B cell (primary cell): ENCODE measurements around the gene MCAM. TPM values are rescaled to one million over a fixed set of nuclear protein-coding genes. Genes with fewer than 3 reads are reported as not detected.

Source experiments
- ATAC-seq: fragments of 200-7000 bp; cut with Tn5 transposase; one replicate; pipeline ENCODE4 v1.10.0; 2021; ENCODE audit warnings: low read depth, mild to moderate bottlenecking, moderate number of reproducible peaks, moderate library complexity
- CTCF ChIA-PET: fragments of 350-600 bp; sonication (Branson Sonifier 250); formaldehyde crosslinking; loops from one replicate; lab custom pipeline; 2021; ENCODE audit warnings: antibody characterized with exemption, inconsistent platforms; lab: Charles Lee
- POLR2A ChIA-PET: fragments of 350-600 bp; sonication (Branson Sonifier 250); formaldehyde crosslinking; loops from one replicate; lab custom pipeline; 2021; ENCODE audit warnings: antibody characterized with exemption; lab: Charles Lee
- DNase-seq: peaks from one replicate; pipeline ENCODE4 v3.0.0; 2013
- H2AFZ ChIP-seq: 2 replicates; pipeline ENCODE4 v1.6.1; 2012; ENCODE audit warnings: mild to moderate bottlenecking, low read depth, low read length; ENCODE audit not compliant: insufficient read depth, poor library complexity, severe bottlenecking
- H3K27ac ChIP-seq, 2 donors: 1 replicate in 1 of 2; 2 replicates in 1 of 2; pipeline ENCODE4 v1.5.1; 2012 to 2013; ENCODE audit warnings: low read length in 2 of 2, mild to moderate bottlenecking in 2 of 2, moderate library complexity in 1 of 2
- H3K27me3 ChIP-seq, 4 experiments: fragments of 200-600 bp in 1 of 4; sonication (generic) in 1 of 4; replicated peaks in 1 of 4; 1 replicate in 2 of 4; 2 replicates in 2 of 4; pipeline versions ENCODE4 v1.6.1 to v1.7.0; 2013 to 2016; ENCODE audit warnings: low read length in 3 of 4, mild to moderate bottlenecking in 2 of 4, mixed read lengths in 1 of 4, moderate library complexity in 1 of 4; ENCODE audit not compliant: insufficient read depth in 4 of 4, control insufficient read depth in 3 of 4; ENCODE audit errors: control extremely low read depth in 1 of 4
- H3K36me3 ChIP-seq, 2 experiments: replicated peaks in 1 of 2; 1 replicate in 1 of 2; 2 replicates in 1 of 2; pipeline versions ENCODE4 v1.6.1 to v1.7.1; 2013; ENCODE audit warnings: low read length in 1 of 2; ENCODE audit not compliant: insufficient read depth in 2 of 2, control insufficient read depth in 1 of 2; ENCODE audit errors: control extremely low read depth in 1 of 2, extremely low read depth in 1 of 2
- H3K4me1 ChIP-seq, 2 donors: fragments of 200-600 bp in 1 of 2; sonication (generic) in 1 of 2; 1 replicate in 1 of 2; 2 replicates in 1 of 2; pipeline versions ENCODE4 v1.5.1 to v1.6.1; 2013 to 2017; ENCODE audit warnings: low read length in 2 of 2; ENCODE audit not compliant: control insufficient read depth in 2 of 2, insufficient read depth in 2 of 2
- H3K4me2 ChIP-seq: replicated peaks from 2 replicates; pipeline ENCODE3; 2012; ENCODE audit warnings: mild to moderate bottlenecking, low read depth, low read length; ENCODE audit not compliant: poor library complexity, severe bottlenecking
- H3K4me3 ChIP-seq, 5 experiments: fragments of 200-600 bp in 1 of 5; sonication (generic) in 1 of 5; 1 replicate in 3 of 5; 2 replicates in 2 of 5; pipeline versions ENCODE4 v1.5.1 to v1.7.0; 2011 to 2016; ENCODE audit warnings: low read length in 4 of 5, mild to moderate bottlenecking in 4 of 5, low read depth in 2 of 5, control low read depth in 1 of 5, moderate library complexity in 1 of 5; ENCODE audit not compliant: insufficient read depth in 1 of 5; ENCODE audit errors: control extremely low read depth in 1 of 5, extremely low read depth in 1 of 5
- H3K79me2 ChIP-seq: fragments of 200-600 bp; sonication (generic); one replicate; pipeline ENCODE4 v1.6.0; 2016; ENCODE audit warnings: low read length; ENCODE audit not compliant: control insufficient read depth, insufficient read depth
- H3K9ac ChIP-seq: fragments of 200-600 bp; sonication (generic); 2 replicates; pipeline ENCODE4 v1.6.1; 2017; ENCODE audit warnings: mild to moderate bottlenecking, low read length, moderate library complexity
- H3K9me3 ChIP-seq, 3 donors: one replicate each; pipeline versions ENCODE4 v1.6.1 to v1.7.1; 2013; ENCODE audit warnings: low read length in 2 of 3; ENCODE audit not compliant: control insufficient read depth in 2 of 3, insufficient read depth in 1 of 3; ENCODE audit errors: control extremely low read depth in 1 of 3
- H4K20me1 ChIP-seq: 2 replicates; pipeline ENCODE4 v1.6.0; 2012; ENCODE audit warnings: mild to moderate bottlenecking, low read length; ENCODE audit not compliant: insufficient read depth, control insufficient read depth, poor library complexity, severe bottlenecking
- H3K27ac Mint-ChIP-seq: one replicate; pipeline ENCODE4 v1.8.0; 2021; ENCODE audit warnings: mixed read lengths
- H3K27me3 Mint-ChIP-seq: one replicate; pipeline ENCODE4 v1.8.0; 2021; ENCODE audit warnings: mixed read lengths
- H3K4me1 Mint-ChIP-seq: one replicate; pipeline ENCODE4 v1.8.0; 2021; ENCODE audit warnings: mixed read lengths
- H3K4me3 Mint-ChIP-seq: one replicate; pipeline ENCODE4 v1.8.0; 2021; ENCODE audit warnings: mixed read lengths
- H3K9me3 Mint-ChIP-seq: one replicate; pipeline ENCODE4 v1.8.0; 2022; ENCODE audit warnings: mixed read lengths; ENCODE audit not compliant: insufficient read depth
- CTCF ChIP-seq: fragments of 200-600 bp; IDR thresholded peaks from one replicate; pipeline ENCODE4 v1.8.0; 2022; ENCODE audit warnings: antibody characterized with exemption, mild to moderate bottlenecking
- EZH2 ChIP-seq: IDR thresholded peaks from 2 replicates; pipeline ENCODE4 v1.6.1; 2012; ENCODE audit warnings: borderline replicate concordance, low read depth, mild to moderate bottlenecking, moderate library complexity, low read length; ENCODE audit not compliant: insufficient read depth, poor library complexity, severe bottlenecking
- WGBS: methylation state at CpG from one replicate; pipeline ENCODE4 v1.1.5; 2013; ENCODE audit warnings: missing lambda C conversion rate; ENCODE audit not compliant: insufficient coverage; 5-methylcytosine and 5-hydroxymethylcytosine counted together
- intact Hi-C: fragments of 100-400 bp; cut with micrococcal nuclease; formaldehyde crosslinking; loops from one replicate; pipeline ENCODE4 v1.10.0; 2022
- polyA plus RNA-seq: library from polyadenylated mRNA; depleted of rRNA; stranded (reverse); fragments of >200 nt; gene quantifications from 2 replicates; pipeline ENCODE4 v1.2.3, GENCODE V29; 2012
- total RNA-seq, 2 donors: library from RNA; stranded (reverse); fragments of 120-200 nt in 1 of 2; gene quantifications; 1 replicate in 1 of 2; 2 replicates in 1 of 2; pipeline versions ENCODE4 v1.2.3 to v1.2.4, GENCODE V29; 2013 to 2022

Gene MCAM
- total and polyA plus RNA-seq, 2 donors (not counting 1 experiment from before 2014, with no cell fraction given) = 0.42 to 1.1 TPM

DNA sequence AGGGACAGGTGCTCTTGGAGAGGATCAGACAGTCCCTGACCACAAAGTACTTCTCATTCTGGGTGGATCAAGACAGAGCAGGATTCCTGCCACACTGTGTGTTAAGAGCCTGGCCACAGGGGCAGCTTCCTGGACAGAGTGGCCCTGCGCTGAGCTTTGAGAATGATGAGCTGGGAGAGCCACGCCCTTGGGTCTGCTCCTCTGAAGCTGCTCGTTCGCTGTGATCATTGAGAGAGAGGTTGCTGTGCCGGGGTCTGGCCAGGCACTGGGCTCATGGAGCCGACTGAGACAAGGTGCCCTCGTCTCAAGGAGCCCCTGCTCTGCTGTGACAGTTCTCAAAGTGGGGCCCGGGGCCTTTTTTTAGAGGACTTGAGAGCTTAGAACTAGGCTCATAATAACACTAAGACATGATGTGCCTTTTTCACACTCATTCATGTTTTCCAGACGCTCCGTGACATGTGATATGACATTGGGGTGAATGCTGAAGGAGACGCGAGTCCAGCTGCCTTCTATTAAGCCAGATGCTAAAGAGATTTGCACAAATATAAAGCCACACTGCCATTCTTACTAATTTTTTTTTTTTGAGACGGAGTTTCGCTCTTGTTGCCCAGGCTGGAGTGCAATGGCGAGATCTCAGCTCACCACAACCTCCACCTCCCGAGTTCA is 31.1 kb upstream of the MCAM start:
- TF ChIP-seq EZH2 = no peak
- TF ChIP-seq CTCF = no peak
- Histone ChIP-seq H3K27ac (no peak overlapping the region), H4K20me1 (no peaks in the 10 kb centered on the region), H3K9me3 (no peaks in the 10 kb centered on the region), H3K9ac (no peak overlapping the region), H2AFZ (no peak overlapping the region), H3K79me2 (no peaks in the 10 kb centered on the region), H3K27me3 (peaks cover 0 to 34% (median 7%) of the 10 kb centered on the region in 4 experiments), H3K4me1 (no peaks in the 10 kb centered on the region), H3K4me3 (no peak overlapping the region), H3K4me2 (no peak overlapping the region), H3K36me3 (no peaks in the 10 kb centered on the region)
- ATAC-seq (no peak), DNase-seq (no peak)
- Mint-ChIP-seq H3K9me3 (no peaks in the 10 kb centered on the region), H3K27me3 (peaks cover 65% of the 10 kb centered on the region), H3K4me3 (no peak overlapping the region), H3K27ac (no peak overlapping the region), H3K4me1 (no peaks in the 10 kb centered on the region)
- WGBS = 73% methylated on average over 10 of the region's 16 CpGs
- CTCF ChIA-PET = interaction anchor here (2.2 kb wide), 1 partner anchor 8 kb away, joined by 12 read pairs; no protein-coding TSS in a partner anchor
- POLR2A ChIA-PET = no interaction called here
- intact Hi-C loops = no loop called here

DNA sequence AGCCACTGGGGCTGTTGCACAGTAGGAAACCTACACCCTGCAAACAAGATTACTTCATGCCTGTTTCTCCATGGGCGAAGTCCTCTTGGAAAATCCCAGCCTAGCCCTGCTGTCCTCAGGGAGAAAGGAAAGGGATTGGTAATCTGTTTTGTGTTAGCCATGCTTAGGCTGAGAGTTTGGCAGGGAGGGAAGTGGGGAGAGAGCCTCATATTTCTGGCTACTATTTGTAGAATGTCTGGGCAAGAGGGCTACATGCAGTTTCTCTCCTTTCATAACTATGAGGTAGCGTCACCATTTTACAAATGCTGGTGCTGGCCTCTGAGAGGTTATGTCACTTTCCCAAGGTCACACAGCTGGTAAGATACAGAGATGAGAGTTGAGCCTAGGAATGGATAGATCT is 30.3 kb upstream of the MCAM start:
- no peak overlapping the region for H3K4me3 ChIP-seq
- Mint-ChIP-seq H3K27me3 (peaks cover 61% of the 10 kb centered on the region), H3K27ac (no peak overlapping the region), H3K4me3 (no peak overlapping the region), H3K9me3 (no peaks in the 10 kb centered on the region), H3K4me1 (no peaks in the 10 kb centered on the region)
- H3K9me3 ChIP-seq = no peaks in the 10 kb centered on the region
- H3K27ac ChIP-seq = no peak overlapping the region
- H3K79me2 ChIP-seq = no peaks in the 10 kb centered on the region
- H2AFZ ChIP-seq = no peak overlapping the region
- POLR2A ChIA-PET = no interaction called here
- DNase-seq (no peak), ATAC-seq (no peak)
- CTCF ChIA-PET = interaction anchor here (1.1 to 2.2 kb wide), 2 partner anchors 9 to 22 kb away, joined by 3 to 12 read pairs; no protein-coding TSS in a partner anchor
- H3K9ac ChIP-seq = no peak overlapping the region
- peaks cover 0 to 37% (median 10%) of the 10 kb centered on the region in 4 experiments for H3K27me3 ChIP-seq
- TF ChIP-seq CTCF = no peak
- no peak for TF ChIP-seq EZH2
- H3K4me1 ChIP-seq = no peaks in the 10 kb centered on the region
- H3K36me3 ChIP-seq = no peaks in the 10 kb centered on the region
- intact Hi-C loops = no loop called here
- no peak overlapping the region for H3K4me2 ChIP-seq
- H4K20me1 ChIP-seq = no peaks in the 10 kb centered on the region
- 100% methylated on average over 1 of the region's 2 CpGs for WGBS
